ENCODE measurements around the gene MYCBP2.
"Not testable (repeated sequence)": the region's sequence is repeated elsewhere in the genome, so short reads cannot be mapped to it uniquely, and the experiment has no call there.

The MYCBP2 gene

GRCh38 chr13:77326905-77327604 is at the start of gene MYCBP2:
TSS of gene MYCBP2 (minus strand) at chr13:77327094. CDS start at chr13:77326775, 319 bp downstream.
- peak; percentile 98 for DNase-seq (ENCODE audit: low spot score)

GRCh38 chr13:77375560-77376108 is 48.7 kb upstream of the MYCBP2 start:
- no peak for DNase-seq (ENCODE audit: low spot score)

GRCh38 chr13:77374786-77375185 is 47.9 kb upstream of the MYCBP2 start:
- no peak for DNase-seq (ENCODE audit: low spot score)

- no peak for DNase-seq (ENCODE audit: low spot score)
Observed at GRCh38 chr13:77374339-77374738, 47.4 kb upstream of the MYCBP2 start.

- DNase-seq (ENCODE audit: low spot score): no peak
Observed at GRCh38 chr13:77373502-77373901, 46.6 kb upstream of the MYCBP2 start.

- DNase-seq (ENCODE audit: low spot score): no peak
Observed at GRCh38 chr13:77372275-77372674, 45.4 kb upstream of the MYCBP2 start.

- DNase-seq (ENCODE audit: low spot score): no peak
Observed at GRCh38 chr13:77370888-77371287, 44.0 kb upstream of the MYCBP2 start.

GRCh38 chr13:77362166-77362565 is 35.3 kb upstream of the MYCBP2 start:
- DNase-seq (ENCODE audit: low spot score): no peak

GRCh38 chr13:77360032-77360685 is 33.3 kb upstream of the MYCBP2 start:
- no peak for DNase-seq (ENCODE audit: low spot score)

GRCh38 chr13:77359171-77359570 is 32.3 kb upstream of the MYCBP2 start:
- no peak for DNase-seq (ENCODE audit: low spot score)

- no peak for DNase-seq (ENCODE audit: low spot score)
Observed at GRCh38 chr13:77358001-77358400, 31.1 kb upstream of the MYCBP2 start.

- DNase-seq (ENCODE audit: low spot score): no peak
Observed at GRCh38 chr13:77356155-77356554, 29.3 kb upstream of the MYCBP2 start.

- no peak for DNase-seq (ENCODE audit: low spot score)
Observed at GRCh38 chr13:77353995-77354394, 27.1 kb upstream of the MYCBP2 start.

- DNase-seq (ENCODE audit: low spot score): no peak
Observed at GRCh38 chr13:77351315-77351714, 24.4 kb upstream of the MYCBP2 start.

GRCh38 chr13:77350811-77351210 is 23.9 kb upstream of the MYCBP2 start:
- DNase-seq (ENCODE audit: low spot score): no peak

- no peak for DNase-seq (ENCODE audit: low spot score)
Observed at GRCh38 chr13:77349365-77349764, 22.5 kb upstream of the MYCBP2 start.

GRCh38 chr13:77347351-77347750 is 20.5 kb upstream of the MYCBP2 start:
- DNase-seq (ENCODE audit: low spot score): not testable (repeated sequence)

- no peak for DNase-seq (ENCODE audit: low spot score)
Observed at GRCh38 chr13:77345150-77345780, 18.4 kb upstream of the MYCBP2 start.

- no peak for DNase-seq (ENCODE audit: low spot score)
Observed at GRCh38 chr13:77343841-77344240, 16.9 kb upstream of the MYCBP2 start.

GRCh38 chr13:77339408-77339807 is 12.5 kb upstream of the MYCBP2 start:
- no peak for DNase-seq (ENCODE audit: low spot score)

- no peak for DNase-seq (ENCODE audit: low spot score)
Observed at GRCh38 chr13:77338961-77339401, 12.1 kb upstream of the MYCBP2 start.

- no peak for DNase-seq (ENCODE audit: low spot score)
Observed at GRCh38 chr13:77338329-77338728, 11.4 kb upstream of the MYCBP2 start.

- DNase-seq (ENCODE audit: low spot score): no peak
Observed at GRCh38 chr13:77337159-77337558, 10.3 kb upstream of the MYCBP2 start.

Data from hepatic stellate cell (primary cell).